HCEC 1CT (cell line): Measurements from ENCODE around the gene SRSF9.
"Not testable (repeated sequence)": the region's sequence is repeated elsewhere in the genome, so short reads cannot be mapped to it uniquely, and the experiment has no call there.

Experiments used
- DNase-seq: peaks from one replicate; pipeline ENCODE4 v3.0.0-alpha.2; 2017

SRSF9 gene

GRCh38 chr12:120446844-120447178 lies 22.7 kb downstream of the SRSF9 start:
- DNase-seq: not testable (repeated sequence)

- DNase-seq: peak; percentile 67
These were observed 23.4 kb downstream of the SRSF9 start, which contains the start of the genes GATC and TRIAP1 for GRCh38 chr12:120445911-120446843. TSS of gene GATC (plus strand) at chr12:120446444. CDS start at chr12:120446481, 37 bp downstream. TSS of gene TRIAP1 (minus strand) at chr12:120446384. CDS start at chr12:120446372, 12 bp downstream.

GRCh38 chr12:120444676-120445075 lies 24.9 kb downstream of the SRSF9 start:
- DNase-seq: no peak

GRCh38 chr12:120439646-120440247 lies 29.8 kb downstream of the SRSF9 start:
- peak; percentile 60 for DNase-seq

- no peak for DNase-seq
These were observed 30.9 kb downstream of the SRSF9 start for GRCh38 chr12:120438495-120439198.

GRCh38 chr12:120437735-120438494 lies 31.6 kb downstream of the SRSF9 start, which contains the start of gene COX6A1:
TSS of gene COX6A1 (plus strand) at chr12:120438113. CDS start at chr12:120438127, 14 bp downstream.
- peak; percentile 98 for DNase-seq

- DNase-seq: no peak
These were observed 36.6 kb downstream of the SRSF9 start for GRCh38 chr12:120432772-120433525.

GRCh38 chr12:120429368-120429767 lies 40.2 kb downstream of the SRSF9 start:
- no peak for DNase-seq

GRCh38 chr12:120428597-120429229 lies 40.8 kb downstream of the SRSF9 start:
- DNase-seq: no peak

- DNase-seq: no peak
These were observed 43.8 kb downstream of the SRSF9 start for GRCh38 chr12:120425797-120426196.

GRCh38 chr12:120422892-120423456 lies 46.6 kb downstream of the SRSF9 start:
- DNase-seq: no peak

- DNase-seq: no peak
These were observed 47.8 kb downstream of the SRSF9 start for GRCh38 chr12:120421701-120422100.

- no peak for DNase-seq
These were observed 51.5 kb downstream of the SRSF9 start for GRCh38 chr12:120417917-120418580.

- DNase-seq: no peak
These were observed 52.9 kb downstream of the SRSF9 start for GRCh38 chr12:120416490-120417216.

- DNase-seq: no peak
These were observed 55.5 kb downstream of the SRSF9 start for GRCh38 chr12:120413901-120414695.

- no peak for DNase-seq
These were observed 57.1 kb downstream of the SRSF9 start for GRCh38 chr12:120412421-120412820.
